Trophoblast cell (in vitro differentiated cells and primary cell): Measurements from ENCODE around the gene TNIK.

Experiments used
- DNase-seq, 2 donors: peaks; one replicate each; pipeline ENCODE4 v3.0.0-alpha.2; 2016
- H2AFZ ChIP-seq: 2 replicates; pipeline ENCODE4 v1.6.1; 2013; ENCODE audit warnings: low read length, moderate library complexity, mild to moderate bottlenecking; ENCODE audit not compliant: insufficient read depth, poor library complexity
- H2AK5ac ChIP-seq: 2 replicates; pipeline ENCODE4 v1.6.1; 2013; ENCODE audit warnings: mild to moderate bottlenecking, low read length
- H2BK120ac ChIP-seq: 2 replicates; pipeline ENCODE4 v1.6.1; 2013; ENCODE audit warnings: low read length, mild to moderate bottlenecking, moderate library complexity; ENCODE audit not compliant: insufficient read depth, poor library complexity
- H2BK12ac ChIP-seq: 2 replicates; pipeline ENCODE4 v1.6.1; 2013; ENCODE audit warnings: mild to moderate bottlenecking, low read length, moderate library complexity
- H2BK5ac ChIP-seq: 2 replicates; pipeline ENCODE4 v1.6.1; 2013; ENCODE audit warnings: low read length, low read depth, moderate library complexity, mild to moderate bottlenecking; ENCODE audit not compliant: poor library complexity
- H3K14ac ChIP-seq: 2 replicates; pipeline ENCODE4 v1.6.1; 2013; ENCODE audit warnings: mild to moderate bottlenecking, low read length
- H3K18ac ChIP-seq: 2 replicates; pipeline ENCODE4 v1.6.1; 2013; ENCODE audit warnings: mild to moderate bottlenecking, low read length
- H3K23ac ChIP-seq: 2 replicates; pipeline ENCODE4 v1.6.1; 2013; ENCODE audit warnings: low read length
- H3K27ac ChIP-seq: 2 replicates; pipeline ENCODE4 v1.5.1; 2013; ENCODE audit warnings: low read depth, mild to moderate bottlenecking, inconsistent platforms, low read length, moderate library complexity
- H3K27me3 ChIP-seq: 2 replicates; pipeline ENCODE4 v1.6.1; 2013; ENCODE audit warnings: inconsistent platforms, mild to moderate bottlenecking, low read length, moderate library complexity; ENCODE audit not compliant: insufficient read depth
- H3K36me3 ChIP-seq, 2 experiments: 1 replicate in 1 of 2; 2 replicates in 1 of 2; pipeline ENCODE4 v1.6.1; 2013; ENCODE audit warnings: low read length in 2 of 2, mild to moderate bottlenecking in 2 of 2, moderate library complexity in 1 of 2; ENCODE audit not compliant: insufficient read depth in 2 of 2, control insufficient read depth in 1 of 2
- H3K4ac ChIP-seq: 2 replicates; pipeline ENCODE4 v1.6.1; 2013; ENCODE audit warnings: low read depth, mild to moderate bottlenecking, low read length, moderate library complexity
- H3K4me1 ChIP-seq, 2 experiments: 1 replicate in 1 of 2; 2 replicates in 1 of 2; pipeline ENCODE4 v1.6.1; 2013; ENCODE audit warnings: low read length in 2 of 2, mild to moderate bottlenecking in 2 of 2, moderate library complexity in 1 of 2; ENCODE audit not compliant: insufficient read depth in 2 of 2, control insufficient read depth in 1 of 2
- H3K4me2 ChIP-seq: 2 replicates; pipeline ENCODE4 v1.6.1; 2013; ENCODE audit warnings: inconsistent platforms, mild to moderate bottlenecking, low read length, moderate library complexity
- H3K4me3 ChIP-seq: 2 replicates; pipeline ENCODE4 v1.5.1; 2013; ENCODE audit warnings: mild to moderate bottlenecking, low read depth, low read length, inconsistent platforms
- H3K79me1 ChIP-seq: one replicate; pipeline ENCODE4 v1.6.1; 2013; ENCODE audit warnings: low read length
- H3K79me2 ChIP-seq: 2 replicates; pipeline ENCODE4 v1.6.1; 2013; ENCODE audit warnings: low read length, mild to moderate bottlenecking; ENCODE audit not compliant: control insufficient read depth, insufficient read depth, poor library complexity
- H3K9ac ChIP-seq: 2 replicates; pipeline ENCODE4 v1.6.1; 2013; ENCODE audit warnings: mild to moderate bottlenecking, low read length
- H3K9me3 ChIP-seq: 2 replicates; pipeline ENCODE4 v1.6.1; 2013; ENCODE audit warnings: low read depth, mild to moderate bottlenecking, control low read depth, inconsistent platforms, low read length; ENCODE audit not compliant: insufficient read depth
- H4K12ac ChIP-seq: 2 replicates; pipeline ENCODE4 v1.6.1; 2013; ENCODE audit warnings: low read depth, mild to moderate bottlenecking, low read length, moderate library complexity
- H4K8ac ChIP-seq: 2 replicates; pipeline ENCODE4 v1.6.1; 2013; ENCODE audit warnings: low read depth, mild to moderate bottlenecking, low read length, moderate library complexity
- H4K91ac ChIP-seq: one replicate; pipeline ENCODE4 v1.6.1; 2013; ENCODE audit warnings: low read depth, mild to moderate bottlenecking, low read length, moderate library complexity
- WGBS: extraction: QIAGEN DNeasy Blood & Tissue Kit; methylation state at CpG from one replicate; pipeline ENCODE4 v1.1.7; 2013; ENCODE audit warnings: missing lambda C conversion rate; ENCODE audit not compliant: insufficient read length, insufficient coverage; ENCODE audit errors: extremely low coverage; 5-methylcytosine and 5-hydroxymethylcytosine counted together

The TNIK gene

GRCh38 chr3:171206283-171206682 lies 253.9 kb downstream of the TNIK start:
- Histone ChIP-seq H3K4me2 (no peak overlapping the region), H3K23ac (no peak overlapping the region), H2BK12ac (no peak overlapping the region), H3K79me2 (no peaks in the 10 kb centered on the region), H2AFZ (no peak overlapping the region), H2AK5ac (no peak overlapping the region), H3K4ac (no peak overlapping the region), H3K18ac (no peak overlapping the region), H2BK120ac (no peak overlapping the region), H3K9me3 (no peaks in the 10 kb centered on the region), H3K14ac (no peak overlapping the region), H3K4me3 (no peak overlapping the region), H3K27me3 (no peaks in the 10 kb centered on the region), H3K9ac (no peak overlapping the region), H3K4me1 (no peaks in the 10 kb centered on the region), H4K12ac (no peak overlapping the region), H4K91ac (no peak overlapping the region), H3K27ac (no peak overlapping the region), H2BK5ac (no peak overlapping the region), H4K8ac (no peak overlapping the region), H3K36me3 (no peaks in the 10 kb centered on the region), H3K79me1 (no peaks in the 10 kb centered on the region)
- DNase-seq: no peak
- no CpG with 5 or more reads among the region's 1 CpG for WGBS

DNA sequence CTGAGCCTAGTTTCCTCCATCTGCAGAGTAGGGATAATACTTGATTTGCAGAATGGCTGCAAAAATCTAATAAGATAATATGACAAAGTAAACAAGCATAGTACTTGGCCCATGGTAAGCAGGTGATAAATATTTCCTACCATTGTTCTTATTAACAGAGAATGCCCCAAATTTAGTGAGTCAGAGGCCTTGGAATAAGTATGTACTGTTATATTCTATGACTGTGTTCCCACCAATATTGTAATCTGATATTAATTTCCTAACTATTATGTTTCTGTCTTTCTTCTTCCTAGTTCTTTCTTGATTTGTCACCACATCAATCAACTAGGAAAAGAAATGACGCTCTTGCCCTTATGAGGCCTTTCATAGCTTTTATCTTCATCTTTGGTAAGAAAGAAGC lies 255.3 kb downstream of the TNIK start:
- Histone ChIP-seq H3K18ac (no peak overlapping the region), H4K12ac (no peak overlapping the region), H3K27me3 (no peaks in the 10 kb centered on the region), H3K9me3 (no peaks in the 10 kb centered on the region), H3K79me2 (no peaks in the 10 kb centered on the region), H3K4me1 (no peaks in the 10 kb centered on the region), H3K23ac (no peak overlapping the region), H2AK5ac (no peak overlapping the region), H3K4ac (no peak overlapping the region), H2BK120ac (no peak overlapping the region), H2BK12ac (no peak overlapping the region), H4K8ac (no peak overlapping the region), H3K79me1 (no peaks in the 10 kb centered on the region), H3K9ac (no peak overlapping the region), H2BK5ac (no peak overlapping the region), H4K91ac (no peak overlapping the region), H3K14ac (no peak overlapping the region), H3K4me3 (no peak overlapping the region), H3K36me3 (no peaks in the 10 kb centered on the region), H3K27ac (no peak overlapping the region), H2AFZ (no peak overlapping the region), H3K4me2 (no peak overlapping the region)
- no CpG with 5 or more reads among the region's 1 CpG for WGBS
- no peak for DNase-seq

GRCh38 chr3:171201825-171202224 lies 258.4 kb downstream of the TNIK start:
- no peak overlapping the region for H3K23ac ChIP-seq
- H3K27ac ChIP-seq: no peak overlapping the region
- DNase-seq: no peak
- H4K91ac ChIP-seq: no peak overlapping the region
- H2AFZ ChIP-seq: no peak overlapping the region
- no peak overlapping the region for H4K12ac ChIP-seq
- no peak overlapping the region for H3K9ac ChIP-seq
- H3K14ac ChIP-seq: no peak overlapping the region
- no CpG with 5 or more reads among the region's 6 CpGs for WGBS
- H4K8ac ChIP-seq: no peak overlapping the region
- H3K4me1 ChIP-seq: no peaks in the 10 kb centered on the region
- H3K4me2 ChIP-seq: no peak overlapping the region
- no peaks in the 10 kb centered on the region for H3K9me3 ChIP-seq
- H2BK120ac ChIP-seq: no peak overlapping the region
- no peak overlapping the region for H3K4me3 ChIP-seq
- H3K79me1 ChIP-seq: no peaks in the 10 kb centered on the region
- no peak overlapping the region for H2BK5ac ChIP-seq
- H2BK12ac ChIP-seq: no peak overlapping the region
- H3K18ac ChIP-seq: no peak overlapping the region
- H2AK5ac ChIP-seq: no peak overlapping the region
- no peaks in the 10 kb centered on the region for H3K27me3 ChIP-seq
- H3K4ac ChIP-seq: no peak overlapping the region
- no peaks in the 10 kb centered on the region for H3K36me3 ChIP-seq
- H3K79me2 ChIP-seq: no peaks in the 10 kb centered on the region

- no peak for DNase-seq
- Histone ChIP-seq H2BK5ac (no peak overlapping the region), H3K36me3 (no peaks in the 10 kb centered on the region), H3K9ac (no peak overlapping the region), H3K27ac (no peak overlapping the region), H4K91ac (no peak overlapping the region), H2AFZ (no peak overlapping the region), H2AK5ac (no peak overlapping the region), H4K8ac (no peak overlapping the region), H3K18ac (no peak overlapping the region), H3K27me3 (no peaks in the 10 kb centered on the region), H3K79me2 (no peaks in the 10 kb centered on the region), H3K79me1 (no peaks in the 10 kb centered on the region), H3K9me3 (no peaks in the 10 kb centered on the region), H3K4me3 (no peak overlapping the region), H3K4ac (no peak overlapping the region), H4K12ac (no peak overlapping the region), H2BK12ac (no peak overlapping the region), H3K4me2 (no peak overlapping the region), H2BK120ac (no peak overlapping the region), H3K23ac (no peak overlapping the region), H3K14ac (no peak overlapping the region), H3K4me1 (no peaks in the 10 kb centered on the region)
- WGBS: no CpG with 5 or more reads among the region's 2 CpGs
Observed at GRCh38 chr3:171200750-171201088, 259.5 kb downstream of the TNIK start.
